ENCODE results near the gene NTM.
"Not testable (repeated sequence)": the region's sequence is repeated elsewhere in the genome, so short reads cannot be mapped to it uniquely, and the experiment has no call there.

NTM gene

DNA sequence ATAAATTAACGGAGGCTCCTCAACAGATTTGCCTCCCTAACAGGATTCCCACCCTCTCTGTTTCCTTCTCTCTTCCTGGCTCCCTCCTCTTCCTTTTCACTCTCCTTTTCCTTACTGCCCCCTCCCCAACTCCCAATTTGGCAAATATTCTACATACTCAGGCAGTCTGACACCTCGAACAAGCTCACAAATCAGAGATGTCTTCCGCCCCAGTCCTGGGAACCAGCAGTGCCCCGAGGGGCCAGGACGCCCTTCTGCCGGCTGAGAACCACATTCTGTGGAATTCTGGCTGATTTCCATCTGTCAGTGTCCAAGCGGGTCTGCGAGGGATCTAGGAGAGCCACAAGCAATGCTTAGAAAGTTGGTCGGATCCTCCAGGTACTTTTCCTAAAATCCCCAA is 94.0 kb downstream of the NTM start:
- DNase-seq = no peak

DNA sequence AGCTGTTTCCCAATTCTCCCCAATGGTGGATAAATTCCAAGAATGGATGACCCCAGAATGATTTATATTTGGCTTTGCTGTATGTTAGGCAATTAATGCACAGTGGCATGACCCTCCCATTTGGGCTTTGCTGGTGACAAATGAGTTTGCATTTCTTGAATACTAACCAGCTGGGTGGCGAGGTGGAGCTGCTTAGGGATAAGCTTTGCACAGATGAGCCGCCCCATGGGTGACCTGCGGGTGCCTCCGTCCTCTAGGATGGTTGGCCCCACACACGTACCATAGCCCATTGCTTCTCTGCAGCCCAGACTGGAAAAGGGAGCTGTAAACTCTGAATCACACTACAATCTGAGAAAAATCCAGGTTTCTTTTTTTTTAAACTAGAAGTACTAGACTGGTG is 94.6 kb downstream of the NTM start:
- no peak for DNase-seq

DNA sequence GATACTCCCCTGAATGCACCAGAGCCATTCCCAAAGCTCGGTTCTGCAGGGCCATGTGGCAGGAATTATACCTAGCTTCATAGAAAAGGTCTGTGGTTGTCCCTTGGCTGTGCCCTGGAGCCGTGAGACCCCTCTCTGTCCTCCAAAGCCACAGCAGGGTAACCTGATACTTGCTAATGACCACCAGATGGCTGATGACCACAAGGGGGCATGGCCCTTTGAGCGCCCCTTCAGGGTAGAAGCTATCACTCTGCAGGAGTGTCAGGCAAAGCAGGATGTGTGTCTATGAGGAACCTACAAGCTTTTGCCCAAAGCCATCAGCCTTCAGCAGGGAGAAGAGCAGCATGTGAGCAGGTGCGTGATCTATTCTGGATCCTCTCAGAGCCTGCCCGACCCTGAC is 95.3 kb downstream of the NTM start:
- peak in 1 of 3 experiments; percentile 24 for DNase-seq

DNA sequence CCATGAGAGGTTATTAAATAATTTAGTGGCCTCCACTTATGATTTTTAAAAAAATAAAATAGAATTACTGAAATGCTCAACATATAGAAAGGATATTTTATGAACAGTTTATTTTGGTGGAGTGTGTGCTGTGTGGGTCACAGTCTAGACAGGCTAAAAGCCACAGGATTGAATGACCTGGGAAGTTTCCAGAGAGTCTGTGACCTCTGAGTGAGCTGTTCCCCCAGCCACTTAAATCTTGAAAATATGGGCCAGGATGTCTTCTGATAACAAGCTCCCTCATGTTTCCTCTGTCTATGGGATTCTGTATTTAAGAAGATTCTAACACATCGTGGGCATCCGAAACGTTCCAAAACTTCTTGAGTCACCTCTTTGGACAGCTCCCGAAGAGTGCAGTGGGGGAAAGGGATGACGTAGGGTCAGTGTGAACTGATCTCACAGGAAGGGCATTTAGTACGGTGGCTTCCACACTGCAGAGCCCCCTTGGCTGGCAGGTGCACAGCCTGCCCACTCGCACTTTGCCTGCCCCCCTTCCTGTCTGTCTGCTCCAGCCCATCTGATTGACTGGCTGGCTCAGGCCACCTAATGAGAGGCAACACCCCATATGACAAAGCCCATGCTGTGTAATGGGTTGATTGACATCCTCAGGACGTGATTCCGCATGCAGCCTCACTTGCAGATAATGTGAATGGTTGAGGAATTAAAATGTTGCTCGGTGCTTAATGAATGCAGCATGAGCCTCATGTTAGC is 97.4 kb downstream of the NTM start:
- peak in 2 of 3 experiments; percentile 52 to 84 for DNase-seq

DNA sequence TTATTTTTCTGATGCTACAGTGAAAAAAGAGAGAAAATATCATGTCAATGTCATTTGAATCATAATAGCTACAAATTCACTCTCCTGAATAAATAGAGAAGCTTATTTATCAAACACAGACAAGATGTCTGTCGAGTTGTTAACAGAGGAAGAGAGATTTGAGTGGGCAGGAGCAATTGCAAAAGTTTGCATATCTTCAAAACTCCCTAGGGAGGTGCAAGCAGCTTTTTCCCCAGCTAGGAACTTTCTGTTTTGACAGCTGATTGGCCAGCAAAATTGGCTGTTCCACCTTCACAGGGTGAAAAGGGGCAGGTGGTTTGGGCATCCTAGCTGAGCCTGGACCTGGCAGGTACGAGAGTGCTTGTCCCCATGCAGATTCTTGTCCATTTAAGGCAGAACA is 98.2 kb downstream of the NTM start:
- no peak for DNase-seq

GRCh38 chr11:131470216-131470925 is 100.0 kb downstream of the NTM start:
- DNase-seq = no peak

DNA sequence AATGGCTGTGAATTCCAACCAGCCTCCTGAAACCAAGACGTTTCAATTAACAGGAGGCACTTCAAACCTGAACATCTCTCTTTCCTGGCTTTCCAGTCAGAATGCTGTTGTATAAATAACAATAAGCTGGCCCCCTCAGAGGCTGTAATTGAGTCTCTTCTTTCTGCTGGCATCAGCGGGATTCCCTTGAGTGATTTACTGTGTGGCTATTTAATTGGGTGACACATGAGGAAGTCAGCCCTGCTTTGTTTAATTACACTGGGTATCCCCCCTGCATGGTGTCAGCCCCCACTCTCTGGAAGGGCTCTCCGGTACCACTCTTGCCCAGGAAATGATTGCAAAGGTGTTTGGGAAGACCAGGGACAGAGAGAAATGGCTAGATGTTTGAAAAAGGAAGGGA is 101.6 kb downstream of the NTM start:
- DNase-seq = peak in 2 of 3 experiments; percentile 27 to 83

DNA sequence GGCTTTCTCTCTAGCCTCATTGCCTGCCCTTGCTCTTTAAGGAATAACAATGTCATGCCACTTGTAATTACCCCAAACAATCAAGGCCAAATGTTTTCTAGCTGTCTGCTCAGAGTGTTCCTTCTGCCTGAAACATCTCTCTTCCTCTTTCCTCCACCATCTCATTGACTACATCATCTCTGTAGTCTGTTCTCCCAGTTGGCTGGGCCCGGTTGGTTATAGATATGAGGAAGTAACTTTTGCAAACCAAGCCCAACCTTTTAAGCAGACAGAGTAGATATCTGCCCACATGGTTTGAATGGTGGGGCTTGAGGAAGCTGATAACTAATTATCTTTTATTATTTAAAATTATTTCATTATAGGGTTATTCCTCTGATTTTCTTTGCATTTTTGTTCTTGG is 104.5 kb downstream of the NTM start:
- DNase-seq = no peak

- DNase-seq = no peak
Measured at GRCh38 chr11:131476266-131476665, 105.9 kb downstream of the NTM start.

GRCh38 chr11:131478341-131478740 is 107.9 kb downstream of the NTM start:
- no peak for DNase-seq

GRCh38 chr11:131481303-131481702 is 110.9 kb downstream of the NTM start:
- no peak for DNase-seq

DNA sequence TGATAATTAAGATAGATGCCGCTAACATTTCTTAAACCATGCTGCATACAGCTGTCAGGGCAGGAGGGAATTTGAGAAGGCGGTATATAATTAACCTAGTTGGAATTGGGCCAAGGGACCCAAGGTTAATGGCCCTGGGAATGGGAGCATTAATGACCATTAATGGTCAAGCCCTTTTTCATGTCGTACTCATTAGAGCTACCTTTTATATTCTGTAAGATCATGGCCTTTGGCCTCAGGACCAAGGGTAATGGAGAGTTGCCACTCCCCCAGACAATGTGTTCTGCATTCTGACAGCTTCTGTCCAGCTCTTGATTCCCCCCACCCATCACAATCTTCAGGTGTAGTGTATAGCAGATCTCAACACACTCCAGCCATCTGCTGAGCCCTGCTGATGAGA is 111.6 kb downstream of the NTM start:
- DNase-seq = peak in 2 of 3 experiments; percentile 16 to 74

DNA sequence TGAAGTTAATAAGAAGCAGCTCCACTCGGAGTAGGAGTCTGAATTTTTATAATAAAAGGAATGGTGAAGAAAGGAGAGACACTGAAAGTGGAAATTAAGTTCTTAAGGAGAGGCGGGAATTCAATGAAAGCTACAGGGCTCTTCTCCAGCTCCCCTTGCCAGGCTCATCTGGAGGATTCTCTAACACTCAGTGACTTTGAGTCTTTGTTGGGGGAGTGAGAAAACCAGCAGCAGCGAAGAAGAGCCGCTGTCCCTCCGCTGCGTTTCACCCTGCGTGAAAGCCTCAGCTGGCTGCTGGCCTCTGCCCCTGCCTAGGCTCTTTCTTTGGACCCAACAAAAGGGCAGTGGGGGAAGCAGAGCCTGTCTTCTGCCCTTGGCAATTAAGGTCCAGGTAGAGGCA is 113.0 kb downstream of the NTM start:
- DNase-seq = no peak

DNA sequence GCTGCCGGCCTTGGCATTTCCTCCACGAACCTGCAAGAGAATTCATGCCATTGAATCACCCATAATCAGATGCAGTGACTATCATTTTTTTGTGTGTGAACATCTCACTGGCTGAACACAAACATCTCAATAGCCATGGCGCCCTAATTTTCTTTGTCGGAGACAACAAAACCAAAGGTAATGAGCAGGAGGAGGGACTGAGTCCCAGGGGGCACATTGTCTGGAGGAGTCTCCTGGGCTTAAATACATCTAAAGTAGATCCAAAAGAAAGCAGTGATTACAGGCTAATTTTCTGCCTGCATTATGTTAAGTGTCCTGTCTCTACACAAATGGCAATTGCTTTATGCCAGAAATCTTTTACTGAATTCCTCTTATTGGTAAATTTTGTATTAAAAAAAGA is 113.5 kb downstream of the NTM start:
- peak in 2 of 3 experiments; percentile 53 to 89 for DNase-seq

DNA sequence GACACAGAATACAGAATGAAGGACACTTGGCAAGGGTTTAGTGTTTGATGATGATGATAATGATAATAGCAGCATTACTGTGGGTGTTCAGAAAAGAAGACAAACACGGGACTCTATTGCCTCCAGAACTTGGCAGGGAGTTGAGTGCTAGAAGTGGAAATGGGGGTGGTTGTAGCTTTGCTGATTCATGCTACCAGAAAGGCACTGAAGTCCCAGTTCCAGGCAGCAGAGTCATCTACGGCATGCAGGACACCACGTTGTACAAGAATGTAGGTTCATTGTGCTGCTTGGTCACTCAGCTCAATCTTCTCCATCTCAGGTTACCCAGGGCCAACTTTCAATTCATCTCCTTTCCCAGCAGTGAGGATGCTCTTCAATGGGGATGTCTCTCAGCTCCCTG is 115.7 kb downstream of the NTM start:
- no peak for DNase-seq

DNA sequence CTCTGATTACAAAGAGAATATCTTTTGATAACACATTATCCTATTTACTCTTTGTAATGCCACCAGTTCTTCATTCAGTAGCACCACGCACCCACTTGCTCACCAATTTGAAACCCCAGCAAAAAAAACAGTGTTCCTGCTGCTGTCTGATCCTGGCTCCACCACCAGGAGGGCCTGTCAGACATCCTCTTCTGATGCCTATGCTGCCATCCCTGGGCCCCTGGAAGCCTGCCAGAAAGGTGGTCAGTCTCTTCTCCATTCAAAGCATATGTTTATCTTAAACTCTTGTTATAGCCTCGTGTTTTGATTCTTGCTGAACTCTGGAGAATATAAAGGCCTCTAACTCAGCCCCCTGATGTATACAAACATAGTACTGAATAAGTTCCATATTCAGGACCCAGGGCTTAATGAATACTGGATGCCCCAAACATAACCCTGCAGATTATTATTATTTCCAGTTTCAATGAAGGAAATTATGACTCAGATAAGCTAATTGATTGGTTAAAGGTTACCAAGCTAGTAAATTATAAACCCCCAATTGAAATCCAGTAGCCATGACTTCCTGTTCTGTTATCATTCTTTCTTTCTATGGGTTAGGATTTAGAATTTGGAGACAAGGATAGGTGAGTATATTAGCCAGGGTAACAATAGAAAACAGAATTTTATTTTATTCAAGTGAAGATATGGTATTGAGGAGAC is 116.7 kb downstream of the NTM start:
- DNase-seq = no peak

- DNase-seq = no peak
Measured at GRCh38 chr11:131488238-131488637, 117.8 kb downstream of the NTM start.

DNA sequence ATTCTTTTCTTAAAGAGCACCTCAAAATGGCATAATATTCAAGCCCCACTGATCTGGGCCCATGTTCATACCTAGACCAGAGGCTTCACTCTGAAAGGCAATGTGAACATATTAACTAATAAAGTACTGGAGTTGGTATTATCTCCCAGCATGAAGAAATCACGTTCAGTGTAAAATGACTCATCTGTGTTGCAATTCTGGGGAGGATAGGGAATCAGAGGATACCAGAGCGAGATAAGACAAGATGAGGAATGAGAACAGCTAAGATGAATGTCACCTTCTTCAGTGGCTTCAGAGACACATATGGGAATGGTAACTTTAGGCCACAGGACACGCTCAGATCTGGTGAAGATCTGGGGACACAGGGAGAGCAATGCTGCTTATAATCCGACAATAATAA is 121.1 kb downstream of the NTM start:
- DNase-seq = no peak

DNA sequence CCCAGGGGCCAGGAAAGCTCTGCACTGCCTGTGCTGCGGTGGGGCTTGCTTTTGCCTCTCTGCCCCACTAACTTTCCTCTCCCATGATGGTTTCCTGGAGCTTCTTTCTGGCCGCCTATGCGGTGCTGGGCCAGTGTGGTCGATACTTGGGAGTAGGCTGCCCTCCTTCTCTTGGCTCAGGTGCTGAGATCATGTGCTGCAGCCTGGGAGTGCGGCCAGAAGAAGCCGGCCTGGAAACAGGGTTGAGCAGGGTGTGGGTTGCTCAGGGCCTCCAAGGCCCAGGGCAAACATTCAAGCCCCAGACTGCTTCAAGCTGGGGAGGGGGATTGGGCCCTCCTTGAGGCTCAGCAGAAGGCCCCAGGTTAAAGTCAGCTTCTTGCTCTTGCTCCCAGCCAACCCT is 125.0 kb downstream of the NTM start:
- DNase-seq = no peak

DNA sequence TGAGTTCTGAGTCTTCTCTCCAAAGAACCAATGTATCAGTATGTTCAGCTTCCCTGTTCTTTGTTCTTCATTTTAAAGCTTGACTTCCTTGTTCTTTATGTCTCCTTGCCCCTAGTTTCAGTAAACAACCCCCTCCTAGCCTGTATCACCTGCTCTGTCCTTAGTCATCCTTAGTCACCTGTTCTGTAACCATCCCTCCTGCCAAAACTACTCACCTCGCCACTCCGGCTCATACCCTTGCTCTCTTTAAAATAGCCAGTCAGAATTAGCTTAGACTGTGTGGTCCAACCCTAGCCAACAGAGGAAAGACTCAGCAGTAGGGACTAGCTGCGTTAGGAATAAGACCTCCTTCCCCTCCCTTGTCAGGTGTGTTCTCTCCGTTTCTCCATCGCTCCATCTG is 127.3 kb downstream of the NTM start:
- DNase-seq = not testable (repeated sequence)

DNA sequence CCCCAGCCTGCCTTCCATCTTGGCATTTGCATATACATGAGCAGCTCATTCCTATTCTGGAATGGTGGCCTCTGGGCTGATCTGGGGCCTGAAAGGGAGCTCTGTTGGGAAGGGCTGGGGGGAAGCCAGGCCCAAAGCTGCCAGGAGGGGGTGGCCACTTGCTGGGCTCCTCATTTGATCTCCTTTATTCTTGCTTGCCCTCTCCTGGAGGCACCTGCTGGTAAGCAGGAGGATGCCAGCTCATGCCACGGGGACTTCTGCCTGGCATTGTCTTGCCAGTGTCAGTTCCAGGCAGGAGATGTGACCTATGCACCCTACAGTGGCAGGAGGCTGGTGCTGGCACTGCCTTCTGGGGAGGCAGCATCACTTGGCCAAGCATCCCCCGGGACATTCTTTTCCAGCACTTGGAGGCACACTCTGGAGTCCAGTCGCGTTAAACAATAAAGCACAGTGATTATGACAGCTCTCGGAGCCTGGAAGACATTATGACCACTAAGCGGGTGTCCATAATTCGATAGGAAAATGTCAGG is 128.3 kb downstream of the NTM start:
- DNase-seq = no peak

DNA sequence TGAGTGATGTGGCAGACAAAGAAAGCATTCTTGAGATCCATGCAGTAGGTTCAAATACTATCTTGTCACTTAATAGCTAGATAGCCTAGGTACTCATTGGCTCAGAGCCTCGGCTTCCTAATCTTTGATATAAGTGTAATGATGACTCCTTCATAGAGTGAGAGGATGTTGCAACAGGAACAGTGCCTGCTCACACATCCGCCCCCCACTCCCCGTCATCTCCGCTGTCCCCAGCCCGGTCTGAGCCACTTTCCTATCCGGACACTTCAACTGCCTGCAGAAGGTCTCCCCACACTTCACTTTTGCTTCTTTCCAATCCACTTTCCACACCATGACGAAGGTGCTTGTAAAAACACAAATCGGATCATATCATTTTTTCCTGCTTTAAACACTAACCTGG is 128.8 kb downstream of the NTM start:
- DNase-seq = no peak

GRCh38 chr11:131503017-131503416 is 132.6 kb downstream of the NTM start:
- DNase-seq = no peak

Data from NCI-H1417 (cell line).